Measurements from ENCODE around the gene CALN1.

The CALN1 gene

DNA sequence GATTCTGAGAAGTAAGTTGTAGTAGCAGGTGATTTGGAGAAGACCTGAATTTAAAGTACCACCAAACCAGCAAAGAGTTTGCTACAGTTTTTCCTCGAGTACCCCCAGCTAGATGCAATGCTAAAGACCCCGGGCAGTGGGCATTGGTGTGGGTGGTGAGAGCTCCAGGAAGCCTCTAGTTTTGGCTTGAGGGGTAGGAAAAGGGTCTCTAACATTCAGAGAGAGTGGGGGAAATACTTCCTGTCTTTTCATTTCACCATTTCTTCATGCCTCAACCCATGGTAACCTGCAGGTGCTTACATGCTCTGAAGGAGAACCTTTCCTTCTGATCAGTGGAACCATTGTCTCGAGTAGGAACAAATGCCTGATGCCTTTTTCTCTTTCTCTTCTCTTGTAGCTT lies 352.2 kb downstream of the CALN1 start:
- H3K4me3 ChIP-seq (ENCODE audit: low read length) = no peak overlapping the region
- H3K27ac ChIP-seq (ENCODE audit: low read length) = no peak overlapping the region
- H3K27me3 ChIP-seq (ENCODE audit: low read depth, low read length) = no peaks in the 10 kb centered on the region
- H3K4me2 ChIP-seq (ENCODE audit: low read length) = no peak overlapping the region
- H2AFZ ChIP-seq (ENCODE audit: low read depth, low read length) = no peak overlapping the region
- TF ChIP-seq EZH2phosphoT487 (IDR thresholded peaks at IDR 0.05; ENCODE audit: low read depth) = no peak
- TF ChIP-seq, protein P1, sequence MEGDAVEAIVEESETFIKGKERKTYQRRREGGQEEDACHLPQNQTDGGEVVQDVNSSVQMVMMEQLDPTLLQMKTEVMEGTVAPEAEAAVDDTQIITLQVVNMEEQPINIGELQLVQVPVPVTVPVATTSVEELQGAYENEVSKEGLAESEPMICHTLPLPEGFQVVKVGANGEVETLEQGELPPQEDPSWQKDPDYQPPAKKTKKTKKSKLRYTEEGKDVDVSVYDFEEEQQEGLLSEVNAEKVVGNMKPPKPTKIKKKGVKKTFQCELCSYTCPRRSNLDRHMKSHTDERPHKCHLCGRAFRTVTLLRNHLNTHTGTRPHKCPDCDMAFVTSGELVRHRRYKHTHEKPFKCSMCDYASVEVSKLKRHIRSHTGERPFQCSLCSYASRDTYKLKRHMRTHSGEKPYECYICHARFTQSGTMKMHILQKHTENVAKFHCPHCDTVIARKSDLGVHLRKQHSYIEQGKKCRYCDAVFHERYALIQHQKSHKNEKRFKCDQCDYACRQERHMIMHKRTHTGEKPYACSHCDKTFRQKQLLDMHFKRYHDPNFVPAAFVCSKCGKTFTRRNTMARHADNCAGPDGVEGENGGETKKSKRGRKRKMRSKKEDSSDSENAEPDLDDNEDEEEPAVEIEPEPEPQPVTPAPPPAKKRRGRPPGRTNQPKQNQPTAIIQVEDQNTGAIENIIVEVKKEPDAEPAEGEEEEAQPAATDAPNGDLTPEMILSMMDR (IDR thresholded peaks at IDR 0.05; ENCODE audit: low read depth, low read length) = no peak
- H4K20me1 ChIP-seq (ENCODE audit: insufficient read depth, low read length) = no peaks in the 10 kb centered on the region
- no peaks in the 10 kb centered on the region for H3K79me2 ChIP-seq (ENCODE audit: low read length)
- H3K36me3 ChIP-seq (replicated peaks; ENCODE audit: low read depth, low read length) = no peaks in the 10 kb centered on the region
- H3K9ac ChIP-seq (ENCODE audit: low read length) = no peak overlapping the region
- no peaks in the 10 kb centered on the region for H3K4me1 ChIP-seq (ENCODE audit: low read length)
- no peaks in the 10 kb centered on the region for H3K9me3 ChIP-seq (ENCODE audit: insufficient read depth, low read length)

DNA sequence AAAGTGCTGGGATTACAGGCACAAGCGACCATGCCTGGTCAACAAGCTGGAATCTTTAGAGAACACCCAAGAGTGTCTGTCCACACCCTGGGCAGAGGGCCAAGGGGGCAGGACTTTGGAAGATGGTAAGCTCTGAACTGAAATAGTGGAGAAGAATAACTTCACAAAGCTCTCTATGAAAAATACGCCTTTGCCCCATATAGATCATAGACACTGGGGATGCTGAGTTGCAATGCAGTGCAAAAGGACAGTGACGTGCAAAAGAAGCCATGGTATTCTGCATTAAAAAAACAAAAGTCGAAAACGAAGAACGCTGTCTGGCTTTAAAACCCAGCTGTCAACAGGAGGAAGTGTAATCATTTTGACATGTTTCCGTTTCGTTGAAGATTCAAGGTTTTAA lies 353.6 kb downstream of the CALN1 start:
- Histone ChIP-seq H3K36me3 (replicated peaks; ENCODE audit: low read depth, low read length) (no peaks in the 10 kb centered on the region), H3K27ac (ENCODE audit: low read length) (no peak overlapping the region), H3K4me2 (ENCODE audit: low read length) (no peak overlapping the region), H4K20me1 (ENCODE audit: insufficient read depth, low read length) (no peaks in the 10 kb centered on the region), H3K4me3 (ENCODE audit: low read length) (no peak overlapping the region), H3K9me3 (ENCODE audit: insufficient read depth, low read length) (no peaks in the 10 kb centered on the region), H3K27me3 (ENCODE audit: low read depth, low read length) (no peaks in the 10 kb centered on the region), H3K4me1 (ENCODE audit: low read length) (no peaks in the 10 kb centered on the region), H3K79me2 (ENCODE audit: low read length) (no peaks in the 10 kb centered on the region), H2AFZ (ENCODE audit: low read depth, low read length) (no peak overlapping the region), H3K9ac (ENCODE audit: low read length) (no peak overlapping the region)
- no peak for TF ChIP-seq EZH2phosphoT487 (IDR thresholded peaks at IDR 0.05; ENCODE audit: low read depth)
- TF ChIP-seq, protein P1 (IDR thresholded peaks at IDR 0.05; ENCODE audit: low read depth, low read length) = no peak

DNA sequence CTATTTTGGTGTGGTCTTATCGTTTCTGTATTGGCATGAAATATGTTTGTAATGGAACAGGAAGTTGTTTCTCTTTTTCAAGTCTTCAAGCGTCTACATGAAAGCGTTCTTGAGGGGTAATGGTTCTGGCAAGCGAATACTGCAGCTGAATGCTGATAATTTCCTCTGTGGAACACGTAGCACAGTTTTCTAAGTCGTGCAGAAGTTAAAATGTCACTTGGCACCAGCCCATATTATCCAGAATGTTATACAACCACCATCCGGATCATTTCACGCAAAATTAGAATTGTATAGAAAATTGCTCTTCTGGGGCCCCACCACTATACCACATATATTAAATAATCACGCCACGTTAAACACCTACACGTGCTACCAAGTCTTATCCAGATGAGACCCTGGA lies 354.3 kb downstream of the CALN1 start:
- Histone ChIP-seq H3K9ac (ENCODE audit: low read length) (no peak overlapping the region), H3K4me2 (ENCODE audit: low read length) (no peak overlapping the region)
- TF ChIP-seq, protein P1 (IDR thresholded peaks at IDR 0.05; ENCODE audit: low read depth, low read length) = no peak
- TF ChIP-seq EZH2phosphoT487 (IDR thresholded peaks at IDR 0.05; ENCODE audit: low read depth) = no peak

DNA sequence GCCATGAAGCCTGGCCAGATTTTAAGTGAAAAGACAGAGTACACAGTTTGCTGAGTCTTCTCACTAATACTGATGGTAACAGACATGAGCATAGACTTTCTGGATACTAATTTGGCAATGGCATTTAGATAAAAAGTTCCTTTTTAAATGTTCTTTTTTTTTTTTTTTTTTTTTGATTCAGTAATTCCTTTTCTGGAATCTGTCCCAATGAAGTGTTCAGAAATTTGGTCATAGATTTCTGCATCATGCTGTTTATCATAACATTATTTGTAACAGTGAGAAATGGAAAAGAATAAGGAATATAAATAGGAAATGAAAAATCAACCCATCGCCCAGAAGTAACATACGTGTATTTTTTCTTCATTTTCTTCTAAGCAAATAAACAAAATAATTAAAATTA lies 354.9 kb downstream of the CALN1 start:
- H3K36me3 ChIP-seq (replicated peaks; ENCODE audit: low read depth, low read length) = no peaks in the 10 kb centered on the region
- H3K27me3 ChIP-seq (ENCODE audit: low read depth, low read length) = no peaks in the 10 kb centered on the region
- H3K9ac ChIP-seq (ENCODE audit: low read length) = no peak overlapping the region
- H3K4me2 ChIP-seq (ENCODE audit: low read length) = no peak overlapping the region
- no peak overlapping the region for H2AFZ ChIP-seq (ENCODE audit: low read depth, low read length)
- no peaks in the 10 kb centered on the region for H4K20me1 ChIP-seq (ENCODE audit: insufficient read depth, low read length)
- H3K27ac ChIP-seq (ENCODE audit: low read length) = no peak overlapping the region
- H3K4me3 ChIP-seq (ENCODE audit: low read length) = no peak overlapping the region
- H3K9me3 ChIP-seq (ENCODE audit: insufficient read depth, low read length) = no peaks in the 10 kb centered on the region
- H3K4me1 ChIP-seq (ENCODE audit: low read length) = no peaks in the 10 kb centered on the region
- no peak for TF ChIP-seq EZH2phosphoT487 (IDR thresholded peaks at IDR 0.05; ENCODE audit: low read depth)
- TF ChIP-seq, protein P1 (IDR thresholded peaks at IDR 0.05; ENCODE audit: low read depth, low read length) = no peak
- no peaks in the 10 kb centered on the region for H3K79me2 ChIP-seq (ENCODE audit: low read length)

More for the DNA sequence above, 354.3 kb downstream of the CALN1 start:
- H3K27me3 ChIP-seq (ENCODE audit: low read depth, low read length) = no peaks in the 10 kb centered on the region
- no peaks in the 10 kb centered on the region for H3K9me3 ChIP-seq (ENCODE audit: insufficient read depth, low read length)
- H3K4me1 ChIP-seq (ENCODE audit: low read length) = no peaks in the 10 kb centered on the region
- H2AFZ ChIP-seq (ENCODE audit: low read depth, low read length) = no peak overlapping the region
- H3K36me3 ChIP-seq (replicated peaks; ENCODE audit: low read depth, low read length) = no peaks in the 10 kb centered on the region
- H3K4me3 ChIP-seq (ENCODE audit: low read length) = no peak overlapping the region
- no peaks in the 10 kb centered on the region for H3K79me2 ChIP-seq (ENCODE audit: low read length)
- no peak overlapping the region for H3K27ac ChIP-seq (ENCODE audit: low read length)
- no peaks in the 10 kb centered on the region for H4K20me1 ChIP-seq (ENCODE audit: insufficient read depth, low read length)
